Retinal pigment epithelial cell (primary cell): ENCODE results near the gene LPP.

ENCODE experiments used
- DNase-seq: peaks from one replicate; pipeline ENCODE4 v3.0.0-alpha.2; 2010; ENCODE audit warnings: low read depth
- H3K4me3 ChIP-seq: 2 replicates; pipeline ENCODE4 v1.5.1; 2011; ENCODE audit warnings: mild to moderate bottlenecking, low read length, control low read depth, moderate library complexity
- CTCF ChIP-seq: conservative IDR thresholded peaks from 2 replicates; pipeline ENCODE4 v1.5.1; 2011; ENCODE audit warnings: low read depth, low read length, control low read depth, inconsistent platforms

The LPP gene

DNA sequence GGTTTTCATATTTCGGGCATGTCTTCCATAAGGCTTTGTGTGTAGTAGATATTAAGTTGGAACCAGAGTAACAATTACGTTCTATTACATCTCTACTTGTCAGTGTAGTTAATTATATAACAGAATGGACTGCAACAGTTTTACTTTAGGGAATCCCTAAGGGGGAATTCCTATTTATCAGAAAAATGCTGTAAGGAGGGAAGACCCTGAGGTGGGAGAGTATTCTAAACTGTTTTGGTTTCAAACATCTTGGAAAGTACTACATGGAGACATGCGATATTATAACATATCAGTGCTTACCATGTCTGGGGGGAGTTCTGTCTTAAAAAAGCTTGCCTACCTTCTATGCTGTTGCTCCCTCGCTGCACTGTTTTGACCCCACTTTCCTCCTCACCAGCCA lies 238.1 kb downstream of the LPP start:
- TF ChIP-seq CTCF, result no peak
- H3K4me3 ChIP-seq, result no peak overlapping the region
- no peak for DNase-seq

GRCh38 chr3:188394623-188395022 lies 240.7 kb downstream of the LPP start:
- no peak for TF ChIP-seq CTCF
- no peak overlapping the region for H3K4me3 ChIP-seq
- DNase-seq, result no peak

DNA sequence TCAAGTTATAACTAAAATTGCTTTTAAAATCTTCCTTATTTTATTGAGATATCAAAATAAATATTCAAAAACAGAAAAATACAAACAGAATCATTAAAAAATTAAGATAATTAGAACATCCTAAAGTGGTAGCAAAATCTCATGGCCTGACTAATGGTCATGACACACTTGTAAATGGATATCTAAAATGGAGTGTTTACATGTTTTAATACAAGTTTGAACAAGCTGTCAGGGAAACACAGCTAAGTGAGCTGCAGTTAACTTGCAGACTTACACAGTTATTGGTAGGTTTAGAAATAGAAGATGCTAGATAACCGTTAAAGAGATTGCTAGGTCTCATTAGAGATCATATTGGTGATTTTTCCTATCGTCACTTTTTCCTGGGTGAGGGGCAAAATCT lies 242.3 kb downstream of the LPP start:
- H3K4me3 ChIP-seq, result no peak overlapping the region
- DNase-seq, result no peak
- no peak for TF ChIP-seq CTCF

DNA sequence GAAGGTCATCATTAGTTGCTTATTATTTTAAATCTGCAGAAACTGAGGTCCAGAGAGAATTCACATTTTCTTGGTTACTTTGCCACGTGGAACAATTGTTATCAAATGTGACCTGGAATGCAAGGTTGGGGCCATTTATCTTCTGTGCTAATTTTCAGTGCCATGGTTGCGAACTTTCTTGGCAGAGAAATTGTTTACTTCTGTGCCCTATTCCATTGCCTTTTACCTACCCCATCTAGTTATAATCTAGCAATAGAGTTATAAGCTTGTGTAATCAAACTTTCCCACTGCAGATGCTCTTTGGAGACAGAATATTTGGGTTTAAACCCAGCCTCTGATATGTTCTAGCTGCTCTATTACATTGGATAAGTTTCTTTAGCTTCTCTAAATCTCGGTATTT lies 242.9 kb downstream of the LPP start:
- TF ChIP-seq CTCF, result no peak
- no peak for DNase-seq
- H3K4me3 ChIP-seq, result no peak overlapping the region

DNA sequence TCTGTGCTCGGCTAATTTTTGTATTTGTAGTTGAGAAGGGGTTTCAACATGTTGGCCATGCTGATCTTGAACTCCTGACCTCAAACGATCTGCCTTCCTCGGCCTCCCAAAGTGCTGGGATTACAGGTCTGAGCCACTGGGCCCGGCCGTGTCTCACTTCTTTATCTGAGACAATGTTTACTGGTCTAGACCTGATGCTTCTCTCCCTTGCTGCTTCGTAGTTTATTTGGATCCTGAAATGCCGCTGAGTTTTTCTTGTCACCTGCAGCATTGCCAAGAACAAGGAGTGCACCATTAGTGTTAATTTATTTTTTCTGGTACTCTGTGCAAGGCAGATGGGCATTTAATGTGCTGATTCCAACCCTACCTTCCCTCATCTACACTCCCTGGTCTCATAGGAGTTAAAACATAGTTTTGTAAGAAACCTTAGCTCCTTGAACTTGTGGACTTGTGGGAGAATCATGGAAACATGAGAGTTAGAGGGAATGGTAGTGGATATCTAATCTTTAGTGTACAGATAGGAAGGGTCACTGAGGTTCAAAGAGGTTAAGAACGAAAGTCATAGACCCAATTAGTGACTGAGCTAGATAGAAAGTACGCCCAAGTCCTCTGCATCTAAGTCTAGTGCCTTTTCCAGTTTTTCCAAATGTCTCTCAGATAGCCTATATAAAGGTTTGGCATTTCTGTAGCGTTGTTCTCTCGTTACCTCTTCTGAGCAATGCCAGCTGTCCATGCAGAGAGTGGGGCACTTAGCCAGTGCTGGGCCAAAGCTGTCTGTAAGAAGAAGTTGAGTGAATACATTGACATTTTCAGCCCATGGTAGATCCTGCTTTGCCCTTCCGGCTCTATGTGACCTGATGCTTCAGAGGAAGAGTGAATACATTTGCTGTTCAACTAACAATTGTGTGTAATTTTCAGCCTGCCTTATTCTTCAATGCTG lies 244.1 kb downstream of the LPP start:
- no peak overlapping the region for H3K4me3 ChIP-seq
- DNase-seq, result no peak
- no peak for TF ChIP-seq CTCF

DNA sequence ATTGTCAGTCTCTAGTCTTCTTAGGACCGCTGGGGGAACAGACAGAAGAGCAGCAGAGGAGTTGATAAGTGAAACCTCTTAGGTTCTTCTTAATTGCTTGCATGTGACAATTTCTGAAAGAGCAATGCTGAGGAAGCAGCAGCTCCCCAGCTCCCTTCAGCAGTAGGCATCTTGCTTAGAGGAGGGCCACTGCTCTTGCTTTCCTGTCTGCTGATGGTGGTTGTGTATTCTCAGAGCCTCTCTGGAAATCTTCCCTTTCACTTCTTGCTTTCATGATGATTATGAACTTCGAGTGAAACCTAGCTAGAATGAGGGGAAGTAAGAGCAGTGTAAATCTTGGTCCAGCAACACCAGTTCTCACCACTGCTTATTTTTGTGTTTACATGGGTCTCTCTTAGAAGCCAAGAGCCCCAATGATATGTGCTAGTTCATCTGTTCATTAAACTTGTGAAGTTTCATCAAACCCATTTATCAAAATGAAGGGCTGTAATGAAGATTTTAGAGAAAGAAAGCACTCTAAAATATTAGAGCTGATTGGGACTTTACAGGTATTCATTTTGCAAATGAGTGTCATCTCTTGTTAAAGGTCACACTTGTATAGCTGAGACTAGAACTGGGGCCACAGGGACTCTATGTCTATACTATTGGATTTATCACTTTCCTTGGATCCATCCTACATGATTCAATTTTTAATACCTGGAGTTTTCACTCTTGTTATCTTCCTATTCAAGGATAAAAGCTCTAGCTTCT lies 246.7 kb downstream of the LPP start:
- DNase-seq, result no peak
- no peak overlapping the region for H3K4me3 ChIP-seq
- no peak for TF ChIP-seq CTCF
